GM18868 (cell line): ENCODE measurements around the gene PLXNA4.
"Not testable (repeated sequence)": the region's sequence is repeated elsewhere in the genome, so short reads cannot be mapped to it uniquely, and the experiment has no call there.

ENCODE experiments used
- ATAC-seq: cut with Tn5 transposase; IDR thresholded peaks from one replicate; pipeline ENCODE4 v1.9.1; 2021; ENCODE audit warnings: mild to moderate bottlenecking, moderate library complexity; ENCODE audit not compliant: unreplicated experiment

The PLXNA4 gene, protein sequence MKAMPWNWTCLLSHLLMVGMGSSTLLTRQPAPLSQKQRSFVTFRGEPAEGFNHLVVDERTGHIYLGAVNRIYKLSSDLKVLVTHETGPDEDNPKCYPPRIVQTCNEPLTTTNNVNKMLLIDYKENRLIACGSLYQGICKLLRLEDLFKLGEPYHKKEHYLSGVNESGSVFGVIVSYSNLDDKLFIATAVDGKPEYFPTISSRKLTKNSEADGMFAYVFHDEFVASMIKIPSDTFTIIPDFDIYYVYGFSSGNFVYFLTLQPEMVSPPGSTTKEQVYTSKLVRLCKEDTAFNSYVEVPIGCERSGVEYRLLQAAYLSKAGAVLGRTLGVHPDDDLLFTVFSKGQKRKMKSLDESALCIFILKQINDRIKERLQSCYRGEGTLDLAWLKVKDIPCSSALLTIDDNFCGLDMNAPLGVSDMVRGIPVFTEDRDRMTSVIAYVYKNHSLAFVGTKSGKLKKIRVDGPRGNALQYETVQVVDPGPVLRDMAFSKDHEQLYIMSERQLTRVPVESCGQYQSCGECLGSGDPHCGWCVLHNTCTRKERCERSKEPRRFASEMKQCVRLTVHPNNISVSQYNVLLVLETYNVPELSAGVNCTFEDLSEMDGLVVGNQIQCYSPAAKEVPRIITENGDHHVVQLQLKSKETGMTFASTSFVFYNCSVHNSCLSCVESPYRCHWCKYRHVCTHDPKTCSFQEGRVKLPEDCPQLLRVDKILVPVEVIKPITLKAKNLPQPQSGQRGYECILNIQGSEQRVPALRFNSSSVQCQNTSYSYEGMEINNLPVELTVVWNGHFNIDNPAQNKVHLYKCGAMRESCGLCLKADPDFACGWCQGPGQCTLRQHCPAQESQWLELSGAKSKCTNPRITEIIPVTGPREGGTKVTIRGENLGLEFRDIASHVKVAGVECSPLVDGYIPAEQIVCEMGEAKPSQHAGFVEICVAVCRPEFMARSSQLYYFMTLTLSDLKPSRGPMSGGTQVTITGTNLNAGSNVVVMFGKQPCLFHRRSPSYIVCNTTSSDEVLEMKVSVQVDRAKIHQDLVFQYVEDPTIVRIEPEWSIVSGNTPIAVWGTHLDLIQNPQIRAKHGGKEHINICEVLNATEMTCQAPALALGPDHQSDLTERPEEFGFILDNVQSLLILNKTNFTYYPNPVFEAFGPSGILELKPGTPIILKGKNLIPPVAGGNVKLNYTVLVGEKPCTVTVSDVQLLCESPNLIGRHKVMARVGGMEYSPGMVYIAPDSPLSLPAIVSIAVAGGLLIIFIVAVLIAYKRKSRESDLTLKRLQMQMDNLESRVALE (N-terminal part only)

DNA sequence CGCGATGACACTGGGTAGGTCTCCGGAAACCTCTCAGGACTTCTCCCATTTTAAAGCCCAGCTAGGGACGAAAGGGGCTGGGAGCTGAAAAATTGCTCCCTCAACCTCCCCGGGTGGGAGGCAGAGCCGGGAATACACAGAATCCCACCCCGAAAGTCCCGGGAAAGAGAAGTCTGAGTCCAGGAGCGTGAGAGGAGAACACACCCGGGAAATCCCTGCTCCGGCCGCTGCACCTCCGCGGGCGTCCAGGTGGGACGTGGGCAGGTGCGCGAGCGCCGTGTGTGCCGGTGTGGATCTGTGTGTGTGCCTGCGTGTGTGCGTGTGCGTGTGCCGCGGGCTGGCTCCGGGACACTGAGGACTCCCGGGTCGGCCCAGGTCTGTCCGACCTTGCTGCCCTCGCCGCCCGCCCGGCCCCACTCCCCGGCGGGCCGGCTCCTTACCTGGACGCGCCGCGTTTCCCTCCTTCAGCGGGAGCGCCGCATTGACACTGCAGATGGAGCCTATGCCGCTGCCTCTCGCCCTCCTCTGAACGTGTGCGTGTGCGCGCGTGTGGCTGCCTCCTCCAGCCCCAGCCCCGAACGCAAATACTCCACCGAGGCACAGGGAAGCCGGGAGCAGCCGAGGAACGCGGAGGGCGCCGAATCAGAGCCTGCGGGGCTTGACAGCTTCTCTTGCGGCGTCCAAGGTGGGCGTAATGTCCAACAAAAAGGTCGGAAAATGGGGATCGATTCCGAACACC is at the start of gene PLXNA4:
Gene PLXNA4, minus strand, starts transcription at position 489 of the 739 bp plus-strand sequence. CDS start 67,777 bp downstream, outside the sequence.
- ATAC-seq, result no peak

DNA sequence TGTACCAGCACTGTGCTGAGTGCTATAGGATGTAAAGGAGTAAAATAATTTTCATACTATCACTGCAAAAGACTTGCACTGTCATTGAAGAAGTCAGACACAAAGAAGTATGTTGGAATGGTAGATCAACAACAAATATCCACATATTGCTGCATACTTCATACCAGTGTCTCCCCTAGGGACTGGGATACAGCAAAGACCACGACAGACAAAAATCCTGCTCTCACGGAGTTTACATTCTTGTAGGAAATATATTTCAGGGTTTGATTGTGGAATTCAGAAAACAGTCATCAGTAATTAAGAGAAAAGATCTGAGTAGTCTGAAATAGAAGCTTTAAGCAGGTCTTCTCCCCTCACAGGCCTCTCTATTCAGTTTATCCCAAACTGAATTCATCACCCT is 49.4 kb upstream of the PLXNA4 start:
- no peak for ATAC-seq

DNA sequence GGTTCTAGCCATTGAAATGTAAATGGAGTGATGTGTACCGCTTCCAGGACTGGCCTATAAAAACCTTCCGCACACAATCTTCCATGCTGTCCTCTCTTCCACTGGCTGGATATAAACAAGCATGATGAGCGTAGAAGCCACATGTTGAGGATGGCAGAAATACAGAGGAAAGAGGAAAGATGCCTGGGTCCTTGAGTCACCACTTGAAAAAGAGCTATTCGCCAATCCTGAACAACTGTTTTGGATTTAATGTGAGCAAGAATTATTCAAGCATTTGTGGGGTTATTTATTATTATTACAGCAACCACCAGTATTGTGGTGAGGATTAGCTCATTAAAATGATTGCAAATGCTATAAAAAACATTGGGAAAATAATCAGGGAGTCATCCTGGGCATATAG is 45.8 kb upstream of the PLXNA4 start:
- ATAC-seq, result no peak

DNA sequence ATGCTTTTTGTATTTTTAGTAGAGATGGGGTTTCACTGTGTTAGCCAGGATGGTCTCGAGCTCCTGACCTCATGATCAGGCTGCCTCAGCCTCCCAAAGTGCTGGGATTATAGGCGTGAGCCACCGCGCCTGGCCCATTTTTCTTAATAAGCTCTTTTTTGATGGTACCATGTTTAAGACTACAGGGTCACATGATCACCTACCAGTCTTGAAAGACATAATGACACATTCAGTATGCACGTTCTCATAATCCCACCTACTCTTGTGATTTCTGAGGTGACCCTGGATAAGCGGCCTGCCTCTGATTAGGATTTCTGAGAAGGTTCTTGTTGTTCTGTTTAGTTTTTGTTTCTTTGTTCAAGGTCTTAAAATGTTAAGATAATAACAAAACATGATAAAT is 43.7 kb upstream of the PLXNA4 start:
- ATAC-seq, result no peak

DNA sequence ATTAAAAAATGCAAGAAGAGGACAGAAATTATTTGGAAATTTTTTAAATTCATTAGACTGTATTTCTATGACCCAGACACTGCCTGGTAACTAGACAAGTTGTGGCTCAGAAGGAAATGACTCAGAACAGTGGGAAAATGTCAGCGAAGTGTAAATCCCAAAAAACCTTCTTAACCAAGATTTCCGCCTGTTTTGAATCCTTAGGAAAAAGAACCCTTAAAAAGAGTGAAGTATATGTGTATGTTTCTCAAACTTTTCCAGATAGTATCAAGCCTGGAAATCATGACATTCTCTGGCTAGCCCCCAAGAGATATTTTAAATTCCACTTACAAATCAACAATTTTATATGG is 42.7 kb upstream of the PLXNA4 start:
- ATAC-seq, result no peak

DNA sequence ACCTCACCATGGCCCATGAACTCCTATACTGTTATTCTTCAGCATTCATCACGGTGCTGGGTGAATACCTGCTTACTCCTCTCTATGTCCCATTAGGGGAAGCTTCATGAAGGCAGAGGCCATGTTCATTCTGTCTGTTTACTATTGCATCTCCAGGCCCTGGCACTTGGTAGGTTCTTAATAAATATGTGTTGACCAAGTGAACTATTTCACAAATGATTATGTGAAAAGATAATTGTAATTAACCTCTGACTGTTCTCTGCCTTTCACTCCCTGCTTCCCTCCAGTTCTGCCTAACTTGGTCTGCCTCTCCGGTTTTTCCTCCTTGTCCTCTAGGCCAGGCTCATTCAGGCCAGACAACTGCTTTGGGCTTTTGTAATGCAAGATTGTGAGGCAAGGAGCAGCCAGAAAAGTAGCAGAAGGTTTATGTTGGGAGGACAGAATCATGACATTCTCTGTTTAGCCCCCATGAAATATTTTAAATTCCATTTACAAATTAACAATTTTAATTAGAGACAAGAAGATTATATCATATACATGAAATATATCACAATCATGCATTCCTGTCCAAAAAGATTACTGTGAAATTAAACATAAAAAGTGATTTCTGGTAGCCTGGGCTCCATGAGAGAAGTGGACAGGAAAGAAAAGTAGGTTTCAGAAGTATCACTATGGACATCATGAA is 42.1 kb upstream of the PLXNA4 start:
- no peak for ATAC-seq

DNA sequence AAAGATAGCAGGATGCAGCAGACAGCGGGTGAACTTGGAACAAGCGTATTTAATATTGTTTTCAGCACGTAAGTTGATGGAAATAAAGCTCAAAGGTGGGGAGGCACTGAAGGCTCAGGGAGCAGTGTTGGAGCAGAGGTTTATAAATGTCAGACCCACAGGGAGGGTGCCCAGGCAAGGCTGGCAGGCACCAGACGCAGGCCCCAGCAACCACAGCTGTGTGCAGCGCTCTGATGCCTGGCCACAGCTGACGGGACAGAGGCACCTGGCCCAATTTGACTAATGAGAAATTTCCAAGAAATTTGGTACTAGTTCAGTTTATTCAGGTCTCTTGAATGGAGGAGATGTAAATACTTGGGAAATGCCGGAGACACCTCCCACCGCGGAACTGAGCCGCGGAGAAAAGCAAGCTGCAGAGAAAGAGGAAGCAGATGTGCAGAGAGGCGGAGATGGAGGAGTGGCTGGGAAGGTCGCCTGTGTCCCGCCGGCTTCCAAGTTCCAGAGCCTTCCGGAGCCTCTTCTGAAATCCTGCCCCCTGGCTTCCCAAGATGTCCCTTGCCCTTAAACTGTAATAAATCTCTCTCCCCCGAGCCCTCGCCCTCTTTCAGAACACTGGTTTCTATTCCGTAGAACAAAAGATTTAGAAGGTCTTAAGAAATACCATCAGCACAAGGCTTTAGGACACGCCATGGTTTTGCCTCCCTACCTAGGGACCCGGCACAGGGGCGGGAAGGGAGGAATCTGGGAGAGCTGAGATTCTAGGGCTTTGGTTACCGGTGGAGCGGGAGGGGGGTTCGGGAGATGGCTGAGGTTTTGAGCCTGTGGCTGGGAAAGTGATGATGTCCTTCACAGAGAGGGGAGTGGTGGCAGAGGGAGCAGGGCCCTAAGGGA is 38.4 kb upstream of the PLXNA4 start:
- ATAC-seq, result no peak

DNA sequence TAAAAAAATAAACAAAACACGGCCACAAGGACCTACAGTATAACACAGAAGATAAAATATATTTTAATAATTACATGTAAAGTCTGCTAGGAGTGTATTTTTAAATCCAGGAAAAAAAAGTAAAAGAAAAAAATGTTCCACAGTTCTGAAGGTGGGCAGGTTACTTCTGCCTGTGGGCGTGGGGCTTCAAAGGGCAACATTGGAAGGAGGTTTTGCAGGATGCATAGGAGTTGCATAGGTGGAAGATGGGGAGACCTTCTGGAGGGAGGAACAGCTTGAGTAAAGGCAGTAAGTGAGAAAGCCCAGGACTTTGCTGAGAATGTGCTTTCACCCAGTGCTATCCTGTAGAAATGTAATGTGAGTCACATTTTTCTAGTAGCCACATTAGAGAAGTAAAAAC is 37.5 kb upstream of the PLXNA4 start:
- ATAC-seq, result no peak

DNA sequence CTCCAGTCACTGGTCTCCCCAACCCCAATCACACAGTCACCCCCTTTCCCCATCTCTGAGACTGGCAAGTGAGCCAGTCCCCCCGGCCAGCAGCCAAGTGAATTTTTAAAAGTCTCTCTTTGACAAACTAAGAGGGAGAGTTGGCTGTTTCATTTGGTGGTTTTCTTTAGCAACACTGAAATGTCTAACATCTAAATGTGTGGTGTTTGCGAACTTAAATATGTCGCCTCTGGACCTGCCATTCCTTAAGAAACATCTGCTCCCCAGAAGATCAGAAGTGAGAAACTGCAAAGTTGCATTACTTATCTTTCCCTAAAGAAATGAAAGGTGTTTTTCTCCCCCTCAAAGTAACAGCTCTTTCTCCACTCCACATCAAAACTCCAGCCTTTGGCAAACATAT is 34.7 kb upstream of the PLXNA4 start:
- no peak for ATAC-seq

DNA sequence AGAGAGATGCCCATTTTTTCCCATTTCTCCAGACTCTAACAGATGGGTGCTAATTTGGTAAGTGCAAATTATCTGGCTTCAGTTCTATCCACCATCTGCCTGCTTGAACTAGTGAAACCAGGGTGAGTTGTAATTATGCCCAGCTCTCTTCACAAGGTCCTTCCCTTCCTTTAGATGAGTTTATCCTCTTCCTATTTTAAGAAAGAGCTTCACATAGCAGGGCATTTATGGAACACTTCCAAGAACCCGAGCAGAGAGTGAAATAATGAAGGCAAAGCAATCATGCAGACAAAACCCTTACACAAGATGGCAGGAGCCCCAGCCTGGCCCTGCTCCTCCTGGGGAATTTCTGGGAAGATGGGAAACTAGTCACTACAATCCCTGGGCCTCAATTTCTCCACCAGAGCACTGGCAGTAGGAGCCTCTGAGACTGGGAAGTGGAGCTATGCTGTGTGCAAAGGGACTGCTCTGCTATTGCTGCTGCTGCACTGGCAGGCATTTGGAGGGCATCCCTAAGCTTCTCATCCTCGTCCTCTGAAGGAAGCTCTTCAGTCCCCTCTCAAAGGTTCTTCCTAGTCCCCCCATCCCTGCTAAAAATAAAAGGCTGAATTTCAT is 33.7 kb upstream of the PLXNA4 start:
- no peak for ATAC-seq

DNA sequence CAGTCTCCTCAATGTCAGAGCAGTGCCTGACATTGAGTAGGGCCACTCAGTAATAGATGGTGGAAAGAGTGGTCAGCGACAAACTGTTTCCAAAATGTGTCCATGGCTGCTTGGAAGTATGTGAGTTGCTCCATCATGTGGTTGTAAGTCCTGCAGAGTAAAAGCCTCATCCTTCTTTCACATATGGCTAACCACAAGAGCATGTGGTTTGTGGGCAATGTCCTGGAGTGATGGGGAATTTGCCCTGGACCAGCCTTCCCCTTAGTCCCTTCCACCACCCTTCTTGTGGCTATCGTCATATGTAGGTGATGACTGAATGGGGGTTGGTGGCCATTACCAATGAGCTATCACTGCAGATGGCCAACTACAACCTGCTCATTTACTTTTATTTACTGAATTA is 33.0 kb upstream of the PLXNA4 start:
- ATAC-seq, result no peak

DNA sequence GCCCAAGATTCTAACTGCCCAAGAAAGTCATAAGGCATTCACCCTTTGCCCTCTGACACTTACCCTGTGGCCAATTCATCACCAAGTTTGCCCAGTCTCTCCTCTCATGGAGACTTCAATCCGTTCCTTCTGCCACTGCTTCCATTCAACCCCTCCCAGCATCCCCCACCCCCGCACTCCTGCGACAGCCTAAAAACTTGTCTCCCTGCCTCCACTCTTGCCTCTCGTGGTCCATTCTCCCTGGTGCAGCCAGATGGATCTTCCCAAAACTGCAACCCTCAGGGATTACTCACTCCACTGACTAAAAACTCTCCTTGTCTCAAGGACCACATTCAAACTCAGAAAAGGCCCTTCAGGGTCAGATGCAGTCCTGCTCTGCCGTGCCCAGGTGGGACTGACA is 32.3 kb upstream of the PLXNA4 start:
- no peak for ATAC-seq

DNA sequence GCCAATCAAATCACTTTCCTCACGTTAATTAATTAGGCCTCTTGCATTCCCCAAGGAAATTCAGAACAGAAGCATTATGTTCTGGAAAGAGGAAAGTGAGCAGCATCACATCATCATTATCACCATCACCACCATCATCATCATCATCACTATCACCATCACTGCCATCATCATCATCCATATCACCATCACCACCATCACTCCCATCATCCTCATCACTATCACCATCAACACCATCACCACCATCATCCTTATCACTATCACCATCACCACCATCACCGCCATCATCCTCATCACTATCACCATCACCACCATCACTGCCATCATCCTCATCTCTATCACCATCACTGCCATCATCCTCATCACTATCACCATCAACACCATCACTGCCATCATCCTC is 31.4 kb upstream of the PLXNA4 start:
- ATAC-seq, result no peak

DNA sequence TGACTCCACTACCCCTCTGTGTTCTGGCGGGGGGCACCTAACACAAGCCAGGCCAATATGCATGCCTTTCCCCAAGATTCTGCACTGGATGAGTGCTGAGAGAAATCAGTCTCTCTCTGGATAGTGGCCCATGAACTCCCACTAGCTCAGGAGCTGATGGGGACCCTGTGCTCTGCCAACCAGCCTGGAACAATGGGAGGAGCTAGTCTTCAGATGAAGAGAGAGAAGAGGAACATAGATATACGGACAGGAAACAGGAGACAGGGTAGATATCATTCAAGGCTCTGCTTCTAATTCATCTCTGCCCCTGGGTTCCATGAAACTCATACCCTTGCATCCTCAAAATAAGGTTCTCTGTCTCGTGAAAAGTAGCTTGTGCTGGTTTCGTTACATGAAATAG is 27.9 kb upstream of the PLXNA4 start:
- ATAC-seq, result no peak

DNA sequence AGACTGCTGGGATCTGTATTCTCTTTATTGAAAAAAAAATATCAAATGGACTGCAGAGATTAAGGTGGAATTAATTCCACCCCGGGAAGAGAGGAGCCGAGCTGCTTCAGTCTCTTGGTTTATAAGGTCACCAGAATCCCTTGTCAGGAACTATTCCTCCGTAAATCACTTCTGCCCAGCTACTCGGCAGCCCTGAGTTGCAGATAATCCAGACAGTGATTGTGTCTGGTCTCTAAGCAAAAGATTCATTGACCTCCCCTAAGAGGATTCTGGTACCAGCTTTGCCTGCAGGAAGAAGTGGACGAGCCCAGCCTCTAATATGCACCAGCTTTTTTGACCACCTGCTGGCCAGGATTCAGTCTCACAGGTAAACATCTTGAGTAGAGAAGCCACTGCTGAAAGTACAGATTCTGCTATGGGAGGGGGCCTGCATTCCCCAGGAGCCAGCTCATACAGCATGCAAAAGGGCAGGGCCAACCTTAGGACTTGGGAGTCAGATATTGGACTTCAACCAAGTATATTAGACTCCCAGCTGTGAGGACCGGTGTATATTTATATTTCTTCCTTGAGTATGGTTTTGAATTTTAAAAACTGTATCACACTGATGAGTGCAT is 27.1 kb upstream of the PLXNA4 start:
- ATAC-seq, result no peak

DNA sequence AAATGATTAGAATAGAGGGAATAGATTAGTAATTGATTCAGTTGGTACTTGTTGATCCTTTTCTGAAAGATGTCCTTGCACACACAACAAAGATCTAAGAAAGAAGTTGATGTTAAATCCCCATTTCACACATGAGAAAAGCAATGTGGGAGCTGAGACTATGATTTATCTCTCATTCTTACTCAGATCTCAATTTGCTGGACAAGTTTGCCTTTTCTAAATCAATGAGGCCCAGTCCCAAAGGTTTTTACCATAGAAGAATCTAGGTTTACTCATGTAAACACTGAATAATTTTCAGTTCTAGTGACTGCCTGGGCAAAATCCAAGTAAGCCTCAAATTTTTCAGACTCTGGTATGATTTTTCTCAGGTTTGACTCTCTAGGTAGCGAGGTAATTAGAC is 25.5 kb upstream of the PLXNA4 start:
- no peak for ATAC-seq

DNA sequence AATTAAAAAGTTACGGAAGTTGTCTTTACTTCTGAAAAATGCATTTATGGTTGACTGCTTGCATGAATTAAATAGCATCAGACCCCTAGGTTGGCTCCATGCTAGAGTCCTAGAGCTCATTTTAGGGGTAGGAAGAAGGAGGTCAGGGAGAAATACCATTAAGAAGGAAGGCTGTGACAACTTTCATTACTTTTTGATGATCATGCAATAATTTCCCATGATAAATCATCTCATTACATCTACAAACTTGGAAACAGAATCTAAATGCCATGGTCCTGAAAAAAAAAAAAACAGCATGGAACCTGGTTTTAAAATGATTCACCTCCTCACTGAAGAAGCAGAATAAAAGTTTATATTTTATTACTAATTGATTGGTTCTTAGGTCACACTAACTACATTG is 20.3 kb upstream of the PLXNA4 start:
- no peak for ATAC-seq

DNA sequence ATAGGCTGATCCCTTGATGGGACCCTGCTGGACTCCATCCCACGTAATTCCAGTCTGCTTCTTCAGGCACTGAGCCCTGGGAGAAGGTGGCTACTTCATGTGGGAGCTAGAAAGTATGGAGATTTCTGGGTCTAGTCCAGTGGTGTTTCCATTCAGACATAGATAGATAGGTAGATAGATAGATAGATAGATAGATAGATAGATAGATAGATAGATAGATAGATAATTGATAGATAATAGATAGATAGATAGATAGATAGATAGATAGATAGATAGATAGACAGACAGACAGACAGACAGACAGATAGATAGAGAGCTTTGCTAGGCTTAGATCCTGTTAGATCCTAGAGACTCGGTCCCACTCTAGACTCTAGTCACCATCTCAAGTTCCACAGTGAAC is 18.5 kb upstream of the PLXNA4 start:
- not testable (repeated sequence) for ATAC-seq
